Activated CD4-positive, alpha-beta memory T cell treated with anti-CD3 and anti-CD28 coated beads, Interleukin-2, amount 10 ng/mL, durations not matched to agents 7 days and 5 days (primary cell): ENCODE data around the gene MON2. TPM values are rescaled to one million over a fixed set of nuclear protein-coding genes. Genes with fewer than 3 reads are reported as not detected.
A peak's percentile ranks its signal among the peaks of the same experiment; 100 is the strongest.

Source experiments
- CTCF ChIA-PET: fragments of 350-600 bp; sonication (Branson Sonifier 250); formaldehyde crosslinking; loops from one replicate; lab custom pipeline; 2021; ENCODE audit warnings: antibody characterized with exemption, inconsistent platforms; lab: Charles Lee
- POLR2A ChIA-PET: fragments of 350-600 bp; sonication (Branson Sonifier 250); formaldehyde crosslinking; loops from one replicate; lab custom pipeline; 2021; ENCODE audit warnings: antibody characterized with exemption; lab: Charles Lee
- DNase-seq: peaks from one replicate; pipeline ENCODE4 v3.0.0-alpha.2; 2020
- H3K27ac Mint-ChIP-seq: one replicate; pipeline ENCODE4 v1.8.0; 2021; ENCODE audit warnings: mild to moderate bottlenecking, mixed read lengths
- H3K27me3 Mint-ChIP-seq: one replicate; pipeline ENCODE4 v1.8.0; 2021; ENCODE audit warnings: mixed read lengths
- H3K36me3 Mint-ChIP-seq: one replicate; pipeline ENCODE4 v1.8.0; 2021; ENCODE audit warnings: low read depth, mixed read lengths
- H3K4me1 Mint-ChIP-seq: one replicate; pipeline ENCODE4 v1.8.0; 2021; ENCODE audit warnings: mixed read lengths
- H3K4me3 Mint-ChIP-seq: one replicate; pipeline ENCODE4 v1.8.0; 2021; ENCODE audit warnings: mild to moderate bottlenecking, mixed read lengths
- H3K9me3 Mint-ChIP-seq: one replicate; pipeline ENCODE4 v1.8.0; 2021; ENCODE audit warnings: mixed read lengths
- total RNA-seq, 2 experiments: library from RNA; stranded (reverse); gene quantifications; one replicate each; pipeline ENCODE4 v1.2.3, GENCODE V29; 2021

Gene MON2, protein sequence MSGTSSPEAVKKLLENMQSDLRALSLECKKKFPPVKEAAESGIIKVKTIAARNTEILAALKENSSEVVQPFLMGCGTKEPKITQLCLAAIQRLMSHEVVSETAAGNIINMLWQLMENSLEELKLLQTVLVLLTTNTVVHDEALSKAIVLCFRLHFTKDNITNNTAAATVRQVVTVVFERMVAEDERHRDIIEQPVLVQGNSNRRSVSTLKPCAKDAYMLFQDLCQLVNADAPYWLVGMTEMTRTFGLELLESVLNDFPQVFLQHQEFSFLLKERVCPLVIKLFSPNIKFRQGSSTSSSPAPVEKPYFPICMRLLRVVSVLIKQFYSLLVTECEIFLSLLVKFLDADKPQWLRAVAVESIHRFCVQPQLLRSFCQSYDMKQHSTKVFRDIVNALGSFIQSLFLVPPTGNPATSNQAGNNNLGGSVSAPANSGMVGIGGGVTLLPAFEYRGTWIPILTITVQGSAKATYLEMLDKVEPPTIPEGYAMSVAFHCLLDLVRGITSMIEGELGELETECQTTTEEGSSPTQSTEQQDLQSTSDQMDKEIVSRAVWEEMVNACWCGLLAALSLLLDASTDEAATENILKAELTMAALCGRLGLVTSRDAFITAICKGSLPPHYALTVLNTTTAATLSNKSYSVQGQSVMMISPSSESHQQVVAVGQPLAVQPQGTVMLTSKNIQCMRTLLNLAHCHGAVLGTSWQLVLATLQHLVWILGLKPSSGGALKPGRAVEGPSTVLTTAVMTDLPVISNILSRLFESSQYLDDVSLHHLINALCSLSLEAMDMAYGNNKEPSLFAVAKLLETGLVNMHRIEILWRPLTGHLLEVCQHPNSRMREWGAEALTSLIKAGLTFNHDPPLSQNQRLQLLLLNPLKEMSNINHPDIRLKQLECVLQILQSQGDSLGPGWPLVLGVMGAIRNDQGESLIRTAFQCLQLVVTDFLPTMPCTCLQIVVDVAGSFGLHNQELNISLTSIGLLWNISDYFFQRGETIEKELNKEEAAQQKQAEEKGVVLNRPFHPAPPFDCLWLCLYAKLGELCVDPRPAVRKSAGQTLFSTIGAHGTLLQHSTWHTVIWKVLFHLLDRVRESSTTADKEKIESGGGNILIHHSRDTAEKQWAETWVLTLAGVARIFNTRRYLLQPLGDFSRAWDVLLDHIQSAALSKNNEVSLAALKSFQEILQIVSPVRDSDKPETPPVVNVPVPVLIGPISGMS (N-terminal part only)
- total RNA-seq = 10 to 100 TPM; 42.0 to 45.0 TPM

DNA sequence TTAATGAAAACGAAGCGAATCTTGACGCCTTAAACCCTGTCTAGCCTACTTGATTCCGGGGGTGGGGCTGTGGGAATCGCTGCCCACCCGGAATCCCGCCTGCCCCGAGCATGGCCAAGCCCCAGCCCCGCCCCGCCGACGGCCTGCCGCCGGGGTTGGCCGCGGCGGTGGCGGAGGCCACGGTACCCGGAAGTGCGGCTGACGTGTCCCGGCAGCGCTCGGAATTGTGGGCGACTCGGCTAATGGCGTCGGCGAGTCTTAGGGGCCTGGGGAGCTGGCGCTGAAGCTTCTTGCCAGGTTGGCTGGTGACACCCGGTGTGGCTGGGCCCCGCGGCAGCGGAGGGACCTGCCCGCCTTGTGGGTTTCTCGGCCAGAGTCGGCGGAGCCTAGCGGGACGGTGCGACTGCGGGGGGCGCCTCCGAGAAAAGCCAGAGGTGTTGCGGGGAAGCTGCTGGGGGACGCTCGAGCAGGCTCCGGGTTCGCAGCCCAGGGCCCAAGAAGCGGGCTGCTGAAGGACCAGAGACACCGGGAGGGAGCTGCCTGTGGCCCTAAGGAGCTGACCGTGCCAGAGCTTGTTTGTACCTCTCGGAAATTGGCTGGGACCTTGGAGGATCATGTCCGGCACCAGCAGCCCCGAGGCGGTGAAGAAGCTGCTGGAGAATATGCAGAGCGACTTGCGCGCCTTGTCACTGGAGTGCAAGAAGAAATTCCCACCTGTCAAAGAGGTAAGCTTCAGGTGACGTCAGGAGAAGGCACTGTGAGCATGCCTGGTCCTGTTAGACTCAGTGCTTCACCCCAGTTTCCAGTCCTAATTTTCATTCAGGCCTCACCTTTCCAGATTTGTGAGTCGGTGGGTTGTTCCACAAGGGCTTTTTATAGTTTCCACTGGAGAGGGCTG lies at the start of gene MON2:
Gene MON2 (plus strand): TSS at position 233 of the 898 bp plus-strand sequence. CDS start 382 bp downstream, at position 615.
- H3K4me3 Mint-ChIP-seq = peak within 1 kb of the TSS; percentile 88
- H3K27me3 Mint-ChIP-seq = peaks cover 3% of the 10 kb centered on the region
- ChIA-PET POLR2A (interaction anchor here (0.8 to 2.9 kb wide), 20 partner anchors 9 to 1309 kb away, joined by 3 to 40 read pairs (median 4); partner anchors contain the start of gene USP15), CTCF (interaction anchor here (0.6 to 1.5 kb wide), 8 partner anchors 8 to 330 kb away, joined by 3 to 5 read pairs (median 3); no protein-coding TSS in a partner anchor)
- H3K4me1 Mint-ChIP-seq = peaks cover 25% of the 10 kb centered on the region
- peak; percentile 87 for DNase-seq
- H3K36me3 Mint-ChIP-seq = peaks cover 10% of the 10 kb centered on the region
- H3K9me3 Mint-ChIP-seq = peaks cover 14% of the 10 kb centered on the region
- peak within 1 kb of the TSS; percentile 88 for H3K27ac Mint-ChIP-seq

DNA sequence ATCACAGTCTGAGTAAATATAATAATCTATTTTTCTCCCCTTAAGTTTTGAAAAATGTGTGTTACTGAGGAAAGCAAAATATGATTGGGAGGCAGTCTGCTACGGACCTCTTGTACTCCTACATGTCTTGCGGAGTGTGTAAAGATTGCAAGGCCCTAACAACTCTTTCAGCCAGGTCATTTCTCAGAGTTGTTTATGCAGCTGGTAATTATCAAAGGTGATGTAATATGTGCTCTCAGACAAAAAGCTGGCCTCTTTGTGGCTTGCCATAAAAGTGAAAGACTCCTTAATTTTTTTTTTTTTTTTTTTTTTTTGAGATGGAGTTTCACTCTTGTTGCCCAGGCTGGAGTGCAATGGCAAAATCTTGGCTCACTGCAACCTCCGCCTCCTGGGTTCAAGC lies 40.5 kb upstream of the MON2 start:
- Mint-ChIP-seq H3K9me3 (peaks cover 26% of the 10 kb centered on the region), H3K4me3 (no peak overlapping the region), H3K36me3 (no peaks in the 10 kb centered on the region), H3K4me1 (no peaks in the 10 kb centered on the region), H3K27ac (no peak overlapping the region), H3K27me3 (peaks cover 26% of the 10 kb centered on the region)
- POLR2A ChIA-PET = no interaction called here
- no peak for DNase-seq
- CTCF ChIA-PET = interaction anchor here (0.7 to 1.7 kb wide), 3 partner anchors 9 to 15 kb away, joined by 4 to 5 read pairs (median 5); no protein-coding TSS in a partner anchor

DNA sequence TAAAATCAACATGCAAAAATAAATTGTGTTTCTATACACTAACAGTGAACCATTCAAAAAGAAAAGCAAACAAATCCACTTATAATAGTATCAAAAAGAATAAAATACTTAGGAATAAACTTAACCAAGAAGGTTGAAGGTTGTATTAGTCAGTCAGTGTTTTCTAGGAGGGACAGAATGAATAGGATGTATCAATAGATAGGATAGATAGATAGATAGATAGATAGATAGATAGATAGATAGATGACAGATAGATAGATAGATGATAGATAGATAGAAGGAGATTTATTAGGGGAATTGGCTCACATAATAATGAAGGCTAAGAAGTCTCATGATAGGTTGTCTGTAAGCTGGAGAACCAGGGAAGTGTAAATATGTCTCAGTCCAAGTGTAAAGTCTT lies 37.2 kb upstream of the MON2 start:
- Mint-ChIP-seq H3K36me3 (no peaks in the 10 kb centered on the region), H3K9me3 (peaks cover 12% of the 10 kb centered on the region), H3K4me1 (peaks cover under 1% of the 10 kb centered on the region), H3K27ac (no peak overlapping the region), H3K27me3 (peaks cover 45% of the 10 kb centered on the region), H3K4me3 (no peak overlapping the region)
- CTCF ChIA-PET = no interaction called here
- no peak for DNase-seq
- POLR2A ChIA-PET = no interaction called here

DNA sequence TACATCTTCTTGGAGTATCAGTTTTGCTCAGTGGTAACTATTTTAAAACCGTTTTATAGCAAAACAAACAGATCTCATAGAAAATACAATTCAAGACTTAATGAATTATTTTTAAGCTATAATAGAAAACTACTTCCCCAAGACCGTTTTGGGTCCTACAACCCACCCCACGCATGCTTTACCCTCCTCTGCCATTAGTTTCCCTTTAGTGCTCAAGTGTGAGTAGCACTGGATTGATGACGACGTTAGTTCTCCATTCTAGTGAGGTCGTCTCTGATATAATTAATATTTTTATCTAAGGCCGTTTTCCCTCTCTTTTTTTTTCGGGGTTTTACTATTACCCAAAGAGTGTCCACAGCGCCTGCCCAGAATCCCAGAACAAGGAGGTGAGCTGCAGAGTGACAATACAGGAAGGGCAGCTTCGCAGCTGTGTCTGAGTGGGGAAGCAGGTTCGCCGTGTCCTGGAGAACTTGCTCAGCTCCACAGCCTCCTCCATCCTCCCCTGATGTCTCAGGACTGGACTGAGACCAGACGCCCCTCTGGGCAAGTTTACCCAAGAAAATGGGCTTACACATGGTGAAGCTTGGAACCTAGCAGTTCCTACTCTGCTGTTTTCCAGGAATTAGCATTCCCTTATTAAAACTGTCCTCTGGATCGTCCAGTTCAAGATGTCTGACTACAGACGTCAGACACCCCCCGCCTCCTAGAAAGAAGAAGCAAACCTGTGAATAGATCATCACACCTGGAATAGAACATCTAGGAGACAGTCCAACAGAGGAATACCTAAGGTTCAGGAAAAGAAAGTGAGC lies 31.9 kb upstream of the MON2 start:
- Mint-ChIP-seq H3K4me1 (peaks cover 20% of the 10 kb centered on the region), H3K9me3 (no peaks in the 10 kb centered on the region), H3K36me3 (no peaks in the 10 kb centered on the region), H3K27me3 (peaks cover 52% of the 10 kb centered on the region), H3K4me3 (peak overlapping the region; percentile 58), H3K27ac (no peak overlapping the region)
- ChIA-PET POLR2A (interaction anchor here (0.7 to 1.1 kb wide), 3 partner anchors 167 to 175 kb away, joined by 3 read pairs; partner anchors contain the start of gene USP15), CTCF (interaction anchor here (0.6 to 5.0 kb wide), 13 partner anchors 8 to 379 kb away, joined by 3 to 112 read pairs (median 3); partner anchors contain the start of gene USP15)
- DNase-seq = no peak

DNA sequence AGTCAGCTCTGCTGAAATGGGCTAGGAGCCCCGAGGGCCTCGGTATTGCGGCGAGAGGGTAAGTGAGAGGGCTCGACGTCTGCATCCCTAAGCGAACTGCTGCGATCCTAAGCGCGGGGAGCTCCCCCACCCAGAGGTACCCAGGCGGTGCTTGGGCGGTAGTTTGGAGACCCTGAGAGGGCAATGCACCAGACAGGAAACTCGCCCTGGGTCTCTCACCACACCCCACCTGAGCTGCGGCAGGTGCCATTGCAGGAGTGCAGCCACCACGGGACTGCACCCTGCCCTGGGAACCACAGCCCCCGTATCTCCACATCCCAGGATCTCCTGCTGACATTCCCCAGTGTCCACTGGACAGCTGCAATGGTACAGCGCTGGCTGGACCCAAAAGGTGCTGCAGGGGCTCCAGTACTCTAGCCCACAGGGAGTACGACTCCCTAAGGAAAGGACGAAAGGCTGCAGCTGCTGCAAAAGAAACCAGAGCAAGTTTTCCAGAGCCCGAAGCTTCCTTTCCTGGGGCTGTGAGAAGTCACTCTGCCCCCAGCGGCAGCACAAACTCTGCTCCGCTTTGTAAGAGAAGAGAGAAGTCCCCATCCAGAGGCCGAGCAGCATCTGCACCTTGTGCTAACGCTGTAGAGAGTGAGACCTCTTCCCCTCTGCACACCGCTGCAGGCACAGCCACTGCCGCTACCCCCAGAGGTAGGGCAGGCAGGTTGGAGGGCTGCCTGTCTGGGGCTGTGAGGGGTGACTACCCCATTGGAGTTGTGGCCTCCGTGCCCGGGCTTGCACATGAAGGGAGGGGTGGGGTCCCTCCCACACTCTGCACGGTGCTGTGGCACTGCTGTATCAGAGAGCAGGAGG lies 31.1 kb upstream of the MON2 start:
- Mint-ChIP-seq H3K4me1 (peaks cover 20% of the 10 kb centered on the region), H3K9me3 (no peaks in the 10 kb centered on the region), H3K4me3 (peak overlapping the region; percentile 58), H3K27ac (no peak overlapping the region), H3K36me3 (no peaks in the 10 kb centered on the region), H3K27me3 (peaks cover 44% of the 10 kb centered on the region)
- ChIA-PET POLR2A (interaction anchor here (0.7 to 3.0 kb wide), 5 partner anchors 18 to 176 kb away, joined by 3 to 14 read pairs (median 3); partner anchors contain the start of genes MON2 and USP15), CTCF (interaction anchor here (0.6 to 5.0 kb wide), 16 partner anchors 8 to 378 kb away, joined by 3 to 112 read pairs (median 3); partner anchors contain the start of gene USP15)
- peak; percentile 42 for DNase-seq

DNA sequence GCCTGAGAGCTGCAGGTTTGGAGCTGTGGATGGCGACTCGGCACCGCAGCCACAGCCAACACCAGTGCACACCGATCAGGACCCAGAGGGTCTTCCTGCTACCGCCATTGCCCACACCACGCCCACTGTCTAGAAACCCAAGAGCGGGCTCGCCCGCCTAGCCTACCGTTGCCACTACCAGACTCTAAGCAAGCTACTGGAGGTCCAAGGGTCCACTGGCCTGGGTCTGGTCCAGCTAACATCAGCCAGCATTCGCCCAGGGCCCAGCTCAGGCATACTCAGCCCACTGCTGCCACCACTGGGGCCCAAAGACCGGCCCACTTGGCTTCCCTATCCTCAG lies 30.5 kb upstream of the MON2 start:
- ChIA-PET POLR2A (interaction anchor here (1.6 to 3.0 kb wide), 2 partner anchors 19 to 31 kb away, joined by 4 to 14 read pairs; partner anchors contain the start of gene MON2), CTCF (interaction anchor here (0.6 to 5.0 kb wide), 10 partner anchors 9 to 377 kb away, joined by 3 to 112 read pairs (median 3); partner anchors contain the start of gene USP15)
- Mint-ChIP-seq H3K4me3 (no peak overlapping the region), H3K27ac (no peak overlapping the region), H3K36me3 (peaks cover 5% of the 10 kb centered on the region), H3K27me3 (peaks cover 44% of the 10 kb centered on the region), H3K4me1 (peaks cover 20% of the 10 kb centered on the region), H3K9me3 (no peaks in the 10 kb centered on the region)
- DNase-seq = no peak

DNA sequence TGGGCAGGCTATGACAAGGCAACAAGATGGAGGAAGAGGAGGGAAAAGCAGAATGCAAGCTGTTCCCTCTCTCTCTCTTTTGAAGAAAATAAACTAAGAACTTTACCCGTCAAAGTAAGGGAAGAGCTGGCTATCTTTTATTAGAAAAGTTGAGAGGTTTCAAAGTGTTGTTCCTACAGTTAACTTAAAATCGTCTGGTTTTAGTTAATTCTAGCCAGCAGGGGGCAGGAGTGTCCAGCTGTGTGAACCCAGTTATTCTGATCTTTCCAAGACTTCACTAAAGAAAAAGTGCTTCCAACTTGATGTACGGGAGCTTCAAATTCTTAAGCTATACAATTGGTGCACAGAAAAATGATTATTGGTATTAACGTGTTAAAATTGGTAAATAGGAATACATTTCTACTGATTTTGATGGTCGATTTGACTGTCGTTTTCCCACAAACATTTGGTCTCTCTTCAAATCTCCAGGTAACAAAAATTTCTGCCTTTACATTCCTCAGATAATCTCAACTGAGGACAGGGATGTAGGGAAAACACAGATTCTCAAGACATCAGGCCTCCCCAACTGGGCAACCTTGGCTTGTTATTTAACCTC lies 28.4 kb upstream of the MON2 start:
- Mint-ChIP-seq H3K36me3 (peaks cover 8% of the 10 kb centered on the region), H3K4me1 (peaks cover 20% of the 10 kb centered on the region), H3K9me3 (peaks cover 6% of the 10 kb centered on the region), H3K4me3 (no peak overlapping the region), H3K27me3 (peaks cover 41% of the 10 kb centered on the region), H3K27ac (no peak overlapping the region)
- CTCF ChIA-PET = interaction anchor here (0.6 to 5.0 kb wide), 20 partner anchors 12 to 375 kb away, joined by 3 to 112 read pairs (median 4); no protein-coding TSS in a partner anchor
- peak; percentile 50 for DNase-seq
- POLR2A ChIA-PET = interaction anchor here (3.0 kb wide), 1 partner anchor 29 kb away, joined by 14 read pairs; the partner anchor contains the start of gene MON2

DNA sequence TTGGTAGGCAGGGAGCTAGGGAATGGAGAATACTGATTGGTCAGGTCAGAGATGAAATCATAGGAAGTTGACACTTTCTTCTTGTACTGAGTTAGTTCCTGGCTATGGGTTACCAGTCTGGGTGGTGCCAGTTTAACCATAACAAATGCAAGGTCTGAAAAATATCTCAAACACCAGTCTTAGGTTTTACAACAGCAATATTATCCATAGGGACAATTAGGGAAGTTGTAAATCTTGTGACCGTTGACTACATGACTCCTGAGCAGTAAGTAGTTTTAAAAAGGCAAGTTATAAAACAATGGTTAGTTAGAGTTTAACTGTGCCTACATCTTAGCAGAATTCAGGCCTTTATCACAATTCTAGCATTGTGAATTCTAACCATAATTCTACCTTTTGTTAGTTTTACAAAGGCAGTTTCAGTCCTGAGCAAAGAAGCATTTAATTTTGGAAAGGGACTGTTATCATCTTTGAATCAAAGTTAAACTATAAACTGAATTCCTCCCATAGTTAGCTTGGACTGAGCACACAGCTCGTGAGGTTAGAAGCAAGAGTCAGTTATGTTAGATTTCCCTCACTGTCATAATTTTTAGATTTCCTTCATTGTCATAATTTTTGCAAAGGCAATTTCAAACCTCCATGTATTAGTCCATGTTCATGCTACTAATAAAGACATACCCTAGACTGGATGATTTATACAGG lies 19.7 kb upstream of the MON2 start:
- Mint-ChIP-seq H3K9me3 (peaks cover 18% of the 10 kb centered on the region), H3K27me3 (peaks cover 32% of the 10 kb centered on the region), H3K27ac (no peak overlapping the region), H3K36me3 (no peaks in the 10 kb centered on the region), H3K4me1 (no peaks in the 10 kb centered on the region), H3K4me3 (no peak overlapping the region)
- ChIA-PET CTCF (interaction anchor here (1.1 kb wide), 1 partner anchor 10 kb away, joined by 3 read pairs; no protein-coding TSS in a partner anchor), POLR2A (no interaction called here)
- DNase-seq = no peak

DNA sequence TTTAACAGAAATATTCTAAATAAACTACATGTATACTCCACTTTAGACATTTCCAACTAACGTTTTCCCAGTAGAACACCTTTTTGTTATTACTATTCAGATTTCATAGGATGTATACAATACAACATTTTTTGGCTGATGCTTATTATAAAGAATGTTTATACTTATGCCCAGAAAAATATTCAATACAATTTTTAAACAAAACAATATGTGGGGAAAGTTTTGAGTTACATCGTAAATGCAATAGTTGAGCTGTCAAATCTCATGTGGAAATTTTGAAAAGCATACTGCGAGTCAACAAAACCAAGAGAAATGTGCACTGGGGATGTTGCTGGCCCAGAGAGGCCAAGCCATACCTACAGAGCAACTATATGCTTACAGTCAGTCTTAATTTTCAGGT lies 18.2 kb upstream of the MON2 start:
- H3K27me3 Mint-ChIP-seq = peaks cover 20% of the 10 kb centered on the region

More for the DNA sequence above, 18.2 kb upstream of the MON2 start:
- peaks cover 13% of the 10 kb centered on the region for H3K9me3 Mint-ChIP-seq
- no peak overlapping the region for H3K27ac Mint-ChIP-seq
- no peaks in the 10 kb centered on the region for H3K4me1 Mint-ChIP-seq
- DNase-seq = no peak
- ChIA-PET CTCF (no interaction called here), POLR2A (no interaction called here)
- H3K36me3 Mint-ChIP-seq = no peaks in the 10 kb centered on the region
- no peak overlapping the region for H3K4me3 Mint-ChIP-seq
